Umbilical cord (tissue), 2 donors: ENCODE measurements around the gene MRPS10. TPM values are rescaled to one million over a fixed set of nuclear protein-coding genes. Genes with fewer than 3 reads are reported as not detected.
"Not testable (repeated sequence)": the region's sequence is repeated elsewhere in the genome, so short reads cannot be mapped to it uniquely, and the experiment has no call there.

ENCODE experiments used
- DNase-seq: peaks from one replicate; pipeline ENCODE4 v3.0.0-alpha.2; 2015; ENCODE audit warnings: low spot score
- total RNA-seq: library from RNA; depleted of rRNA; stranded (reverse); fragments of >200 nt; gene quantifications from one replicate; pipeline ENCODE4 v1.2.3, GENCODE V29; 2014; ENCODE audit warnings: low replicate concordance; ENCODE audit not compliant: insufficient read depth

The MRPS10 gene
- total RNA-seq, 1 donor from 2014 or later = 30.8 TPM

GRCh38 chr6:42177514-42178364 lies 39.9 kb downstream of the MRPS10 start:
- DNase-seq = peak; percentile 30

- DNase-seq = no peak
These were observed 40.7 kb downstream of the MRPS10 start for GRCh38 chr6:42176981-42177380.

GRCh38 chr6:42175860-42176259 lies 41.8 kb downstream of the MRPS10 start:
- no peak for DNase-seq

GRCh38 chr6:42173101-42173500 lies 44.6 kb downstream of the MRPS10 start, which contains the start of gene GUCA1A:
TSS of gene GUCA1A (plus strand) at chr6:42173364. CDS start at chr6:42173614, 250 bp downstream.
- no peak for DNase-seq

GRCh38 chr6:42171813-42172581 lies 45.7 kb downstream of the MRPS10 start:
- DNase-seq = no peak

GRCh38 chr6:42169780-42170179 lies 47.9 kb downstream of the MRPS10 start:
- DNase-seq = not testable (repeated sequence)

- DNase-seq = no peak
These were observed 49.0 kb downstream of the MRPS10 start for GRCh38 chr6:42168650-42169049.

GRCh38 chr6:42166444-42167141 lies 51.1 kb downstream of the MRPS10 start:
- DNase-seq = peak; percentile 83

GRCh38 chr6:42165016-42165415 lies 52.6 kb downstream of the MRPS10 start:
- DNase-seq = no peak

- peak; percentile 68 for DNase-seq
These were observed 53.7 kb downstream of the MRPS10 start for GRCh38 chr6:42163981-42164380.

GRCh38 chr6:42162812-42163211 lies 54.8 kb downstream of the MRPS10 start:
- DNase-seq = no peak

GRCh38 chr6:42162384-42162783 lies 55.3 kb downstream of the MRPS10 start:
- DNase-seq = no peak

- DNase-seq = no peak
These were observed 58.1 kb downstream of the MRPS10 start for GRCh38 chr6:42159431-42160024.

- DNase-seq = no peak
These were observed 59.0 kb downstream of the MRPS10 start for GRCh38 chr6:42158631-42159030.

GRCh38 chr6:42158011-42158410 lies 59.6 kb downstream of the MRPS10 start:
- peak; percentile 80 for DNase-seq

Other genes starting within 250 kb of the MRPS10 start
- 16.4 TPM for gene TAF8, start 167.3 kb downstream of the MRPS10 start, total RNA-seq
- gene C6orf132, start 75.2 kb downstream of the MRPS10 start, total RNA-seq = 6.0 TPM
- gene GUCA1A, start 44.5 kb downstream of the MRPS10 start, total RNA-seq = 4.1 TPM
- gene GUCA1B, start 22.9 kb downstream of the MRPS10 start, total RNA-seq = not detected
- gene TRERF1, start 234.1 kb upstream of the MRPS10 start, total RNA-seq = 4.8 TPM